PC-3 (cell line): ENCODE results near the gene NUPR1. TPM values are rescaled to one million over a fixed set of nuclear protein-coding genes. Genes with fewer than 3 reads are reported as not detected.

Source experiments
- ATAC-seq: fragments of 200-7000 bp; cut with Tn5 transposase; 2 replicates; pipeline ENCODE4 v1.9.1; 2020; ENCODE audit warnings: mild to moderate bottlenecking, moderate library complexity
- Bru-seq: library from RNA; stranded (reverse); fragments of 400-500 nt; gene quantifications from one replicate; lab custom pipeline; 2021; lab: Mats Ljungman, UMichigan
- BruChase-seq, 2 experiments: library from RNA; stranded (reverse); fragments of 400-500 nt; gene quantifications; one replicate each; lab custom pipeline; 2021; lab: Mats Ljungman, UMichigan
- BruUV-seq: library from RNA; stranded (reverse); fragments of 400-500 nt; replicated peaks from 2 replicates; lab custom pipeline; 2021; lab: Mats Ljungman, UMichigan
- CTCF ChIA-PET: fragments of 300-600 bp; sonication (Branson Sonifier 250); formaldehyde crosslinking; loops from one replicate; lab custom pipeline; 2022; ENCODE audit warnings: antibody characterized with exemption; lab: Charles Lee
- POLR2A ChIA-PET: fragments of 300-600 bp; sonication (Branson Sonifier 250); formaldehyde crosslinking; loops from one replicate; lab custom pipeline; 2022; ENCODE audit warnings: antibody characterized with exemption; ENCODE audit not compliant: unreplicated experiment; lab: Charles Lee
- DNase-seq: peaks from one replicate; pipeline ENCODE4 v3.0.0-alpha.2; 2015
- H2AFZ ChIP-seq: fragments of 300-600 bp; sonication (generic); 2 replicates; pipeline ENCODE4 v1.6.0; 2016; ENCODE audit warnings: antibody characterized with exemption, low read length
- H3F3A ChIP-seq: fragments of 300-600 bp; sonication (generic); one replicate; pipeline ENCODE4 v1.6.0; 2017; ENCODE audit warnings: antibody characterized with exemption, low read length, control low read depth, mild to moderate bottlenecking; ENCODE audit not compliant: unreplicated experiment
- H3K27ac ChIP-seq: fragments of 300-600 bp; sonication (generic); 2 replicates; pipeline ENCODE4 v1.5.1; 2016; ENCODE audit warnings: mild to moderate bottlenecking, low read length
- H3K27me3 ChIP-seq: fragments of 300-600 bp; sonication (generic); 2 replicates; pipeline ENCODE4 v1.6.1; 2016; ENCODE audit warnings: low read length, mixed read lengths
- H3K36me3 ChIP-seq: fragments of 300-600 bp; sonication (generic); 2 replicates; pipeline ENCODE4 v1.6.1; 2016; ENCODE audit warnings: low read depth, mixed run types, low read length, mixed read lengths
- H3K4me1 ChIP-seq: fragments of 300-600 bp; sonication (generic); 2 replicates; pipeline ENCODE4 v1.5.1; 2016; ENCODE audit warnings: low read length; ENCODE audit not compliant: insufficient read depth
- H3K4me2 ChIP-seq: fragments of 300-600 bp; sonication (generic); 2 replicates; pipeline ENCODE4 v1.6.0; 2016; ENCODE audit warnings: low read length
- H3K4me3 ChIP-seq: fragments of 300-600 bp; sonication (generic); 2 replicates; pipeline ENCODE4 v1.5.1; 2016; ENCODE audit warnings: mild to moderate bottlenecking, low read length, mixed read lengths
- H3K79me2 ChIP-seq: fragments of 300-600 bp; sonication (generic); 2 replicates; pipeline ENCODE4 v1.6.1; 2017; ENCODE audit warnings: low read length, mixed read lengths
- H3K9ac ChIP-seq: fragments of 300-600 bp; sonication (generic); 2 replicates; pipeline ENCODE4 v1.6.0; 2016; ENCODE audit warnings: mild to moderate bottlenecking, low read length
- H3K9me2 ChIP-seq: fragments of 300-600 bp; sonication (generic); replicated peaks from 2 replicates; pipeline ENCODE4 v1.6.1; 2016; ENCODE audit warnings: mixed run types, low read length, mixed read lengths
- H3K9me3 ChIP-seq: fragments of 300-600 bp; sonication (generic); 2 replicates; pipeline ENCODE4 v1.6.1; 2016; ENCODE audit warnings: low read length, mixed read lengths
- H4K20me1 ChIP-seq: fragments of 300-600 bp; sonication (generic); 2 replicates; pipeline ENCODE4 v1.6.1; 2016; ENCODE audit warnings: low read length, mixed read lengths
- EZH2 ChIP-seq: fragments of 300-600 bp; sonication (generic); IDR thresholded peaks from one replicate; pipeline ENCODE4 v1.6.1; 2017; ENCODE audit warnings: antibody characterized with exemption, mild to moderate bottlenecking, low read length; ENCODE audit not compliant: unreplicated experiment
- EZH2phosphoT487 ChIP-seq: fragments of 300-600 bp; sonication (generic); IDR thresholded peaks from 2 replicates; pipeline ENCODE4 v1.6.1; 2018; ENCODE audit warnings: mild to moderate bottlenecking, antibody characterized with exemption, low read length, borderline replicate concordance
- intact Hi-C: fragments of 100-400 bp; cut with micrococcal nuclease; formaldehyde crosslinking; loops from 2 replicates; pipeline ENCODE4 v1.9.0; 2023
- long read RNA-seq: library from polyadenylated mRNA; unstranded; transcript quantifications from one replicate; pipeline ENCODE4 v2.0.0, GENCODE V29; 2021; ENCODE audit not compliant: unreplicated experiment
- total RNA-seq: library from RNA; depleted of rRNA; stranded (reverse); fragments of >200 nt; gene quantifications from 2 replicates; pipeline ENCODE4 v1.2.3, GENCODE V29; 2014; rRNA removed
- TF ChIP-seq, protein P1 (sequence below): fragments of 300-600 bp; sonication (generic); conservative IDR thresholded peaks from 2 replicates; pipeline ENCODE4 v1.5.1; 2017; ENCODE audit warnings: antibody characterized with exemption, low read depth, mild to moderate bottlenecking, low read length

Gene NUPR1, protein sequence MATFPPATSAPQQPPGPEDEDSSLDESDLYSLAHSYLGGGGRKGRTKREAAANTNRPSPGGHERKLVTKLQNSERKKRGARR
- total RNA-seq (9.2 and 16.5 TPM in 2 replicates), Bru-seq, nascent RNA (percentile 95 among the genes with signal in this experiment), BruChase-seq, experiment 1, labeled RNA remaining after a 6-hour chase (percentile 94 among the genes with signal in this experiment), BruChase-seq, experiment 2, labeled RNA remaining after a 2-hour chase (percentile 95 among the genes with signal in this experiment)
- long read RNA-seq, full-length matches to known transcripts, result 238 of 349 reads
- long read RNA-seq, partial matches to known transcripts, result 15 of 349 reads
- long read RNA-seq, other reads (novel, unspliced or antisense), result 96 of 349 reads

DNA sequence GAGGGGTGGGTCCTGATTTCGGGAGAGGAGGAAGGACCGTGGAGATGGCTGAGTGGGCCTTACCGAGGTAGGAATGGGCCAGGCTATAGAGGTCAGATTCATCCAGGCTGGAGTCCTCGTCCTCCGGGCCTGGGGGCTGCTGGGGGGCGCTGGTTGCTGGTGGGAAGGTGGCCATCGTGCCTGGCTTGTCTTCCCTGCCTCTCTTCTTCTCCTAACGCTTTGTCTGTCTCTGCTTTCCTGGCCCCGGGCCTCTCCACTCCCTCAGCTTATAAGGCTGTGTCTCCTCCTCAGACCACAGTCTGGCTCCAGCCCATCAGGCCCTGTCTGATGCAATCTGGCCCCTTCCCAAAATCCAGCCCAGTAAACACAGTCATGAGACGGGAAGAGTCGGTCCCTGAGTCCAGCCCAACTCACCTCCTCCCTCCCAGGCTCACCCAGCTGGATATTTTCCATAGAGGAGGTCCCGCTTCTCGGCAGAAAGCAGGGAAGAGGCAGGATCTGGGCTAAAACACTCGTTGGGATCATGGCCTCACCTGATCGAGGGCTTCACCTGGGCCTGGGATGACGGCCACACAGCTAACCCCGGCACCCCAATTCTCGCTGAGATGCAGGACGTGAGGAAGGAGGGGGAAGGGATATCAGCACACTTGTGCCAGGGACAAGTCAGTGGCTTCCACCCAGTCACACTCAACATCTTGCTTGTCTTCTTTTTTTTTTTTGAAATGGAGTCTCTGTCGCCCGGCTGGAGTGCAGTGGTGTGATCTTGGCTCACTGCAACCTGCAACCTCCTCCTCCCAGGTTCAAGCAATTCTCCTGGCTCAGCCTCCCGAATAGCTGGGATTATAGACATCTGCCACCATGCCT, at the start of gene NUPR1:
TSS of gene NUPR1 (minus strand) at position 242 of the 864 bp plus-strand sequence. CDS start at position 175, 67 bp downstream.
- Histone ChIP-seq H3K4me3 (peak within 1 kb of the TSS; percentile 54), H4K20me1 (no peaks in the 10 kb centered on the region), H3K4me2 (peak within 1 kb of the TSS; percentile 79), H3K27me3 (no peaks in the 10 kb centered on the region), H2AFZ (peak within 1 kb of the TSS; percentile 80), H3F3A (no peaks in the 10 kb centered on the region), H3K4me1 (peaks cover 15% of the 10 kb centered on the region), H3K9ac (peak within 1 kb of the TSS; percentile 55), H3K9me2 (no peaks in the 10 kb centered on the region), H3K9me3 (no peaks in the 10 kb centered on the region), H3K27ac (peak within 1 kb of the TSS; percentile 20), H3K36me3 (no peaks in the 10 kb centered on the region), H3K79me2 (peaks cover 9% of the 10 kb centered on the region; the same call in 1 of the 2 replicates)
- TF ChIP-seq EZH2, result no peak
- TF ChIP-seq EZH2phosphoT487, result no peak
- TF ChIP-seq, protein P1, sequence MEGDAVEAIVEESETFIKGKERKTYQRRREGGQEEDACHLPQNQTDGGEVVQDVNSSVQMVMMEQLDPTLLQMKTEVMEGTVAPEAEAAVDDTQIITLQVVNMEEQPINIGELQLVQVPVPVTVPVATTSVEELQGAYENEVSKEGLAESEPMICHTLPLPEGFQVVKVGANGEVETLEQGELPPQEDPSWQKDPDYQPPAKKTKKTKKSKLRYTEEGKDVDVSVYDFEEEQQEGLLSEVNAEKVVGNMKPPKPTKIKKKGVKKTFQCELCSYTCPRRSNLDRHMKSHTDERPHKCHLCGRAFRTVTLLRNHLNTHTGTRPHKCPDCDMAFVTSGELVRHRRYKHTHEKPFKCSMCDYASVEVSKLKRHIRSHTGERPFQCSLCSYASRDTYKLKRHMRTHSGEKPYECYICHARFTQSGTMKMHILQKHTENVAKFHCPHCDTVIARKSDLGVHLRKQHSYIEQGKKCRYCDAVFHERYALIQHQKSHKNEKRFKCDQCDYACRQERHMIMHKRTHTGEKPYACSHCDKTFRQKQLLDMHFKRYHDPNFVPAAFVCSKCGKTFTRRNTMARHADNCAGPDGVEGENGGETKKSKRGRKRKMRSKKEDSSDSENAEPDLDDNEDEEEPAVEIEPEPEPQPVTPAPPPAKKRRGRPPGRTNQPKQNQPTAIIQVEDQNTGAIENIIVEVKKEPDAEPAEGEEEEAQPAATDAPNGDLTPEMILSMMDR, result no peak
- ChIA-PET CTCF (no interaction called here), POLR2A (no interaction called here)
- peak; percentile 97 for ATAC-seq
- TSS peak; percentile 85 for BruUV-seq
- intact Hi-C loops, result no loop called here
- peak; percentile 93 for DNase-seq

- no peaks in the 10 kb centered on the region for H3K27me3 ChIP-seq
- peaks cover 10% of the 10 kb centered on the region for H3K4me1 ChIP-seq
- H4K20me1 ChIP-seq, result no peaks in the 10 kb centered on the region
- no peak overlapping the region for H3K4me2 ChIP-seq
- H3K9me2 ChIP-seq, result no peaks in the 10 kb centered on the region
- CTCF ChIA-PET, result no interaction called here
- intact Hi-C loops, result no loop called here
- no peak overlapping the region for H3K9ac ChIP-seq
- H3K27ac ChIP-seq, result no peak overlapping the region
- no peaks in the 10 kb centered on the region for H3K79me2 ChIP-seq
- no peaks in the 10 kb centered on the region for H3K36me3 ChIP-seq
- ATAC-seq, result peak; percentile 89
- H3K9me3 ChIP-seq, result no peaks in the 10 kb centered on the region
- no TSS peak for BruUV-seq
- H3K4me3 ChIP-seq, result no peak overlapping the region
- TF ChIP-seq EZH2phosphoT487, result no peak
- TF ChIP-seq EZH2, result no peak
- TF ChIP-seq, protein P1, result no peak
- H3F3A ChIP-seq, result no peaks in the 10 kb centered on the region
- no peak overlapping the region for H2AFZ ChIP-seq
- POLR2A ChIA-PET, result no interaction called here
- peak; percentile 62 for DNase-seq
These were observed 48.6 kb upstream of the NUPR1 start for GRCh38 chr16:28587386-28587785.
